A549 treated with DMSO at 1 μM for 4 hours (cell line): ENCODE results near the gene ZNF470. TPM values are rescaled to one million over a fixed set of nuclear protein-coding genes. Genes with fewer than 3 reads are reported as not detected.

Experiments used
- total RNA-seq: library from RNA; stranded (reverse); fragments of 200-300 nt; extraction: Qiagen RNA extraction; gene quantifications from 5 replicates; pipeline ENCODE4 v1.2.3, GENCODE V29; 2022; ENCODE audit warnings: low read depth

Gene ZNF470
- total RNA-seq, result 1.1 to 1.9 TPM (median 1.7 TPM) in 5 replicates

DNA sequence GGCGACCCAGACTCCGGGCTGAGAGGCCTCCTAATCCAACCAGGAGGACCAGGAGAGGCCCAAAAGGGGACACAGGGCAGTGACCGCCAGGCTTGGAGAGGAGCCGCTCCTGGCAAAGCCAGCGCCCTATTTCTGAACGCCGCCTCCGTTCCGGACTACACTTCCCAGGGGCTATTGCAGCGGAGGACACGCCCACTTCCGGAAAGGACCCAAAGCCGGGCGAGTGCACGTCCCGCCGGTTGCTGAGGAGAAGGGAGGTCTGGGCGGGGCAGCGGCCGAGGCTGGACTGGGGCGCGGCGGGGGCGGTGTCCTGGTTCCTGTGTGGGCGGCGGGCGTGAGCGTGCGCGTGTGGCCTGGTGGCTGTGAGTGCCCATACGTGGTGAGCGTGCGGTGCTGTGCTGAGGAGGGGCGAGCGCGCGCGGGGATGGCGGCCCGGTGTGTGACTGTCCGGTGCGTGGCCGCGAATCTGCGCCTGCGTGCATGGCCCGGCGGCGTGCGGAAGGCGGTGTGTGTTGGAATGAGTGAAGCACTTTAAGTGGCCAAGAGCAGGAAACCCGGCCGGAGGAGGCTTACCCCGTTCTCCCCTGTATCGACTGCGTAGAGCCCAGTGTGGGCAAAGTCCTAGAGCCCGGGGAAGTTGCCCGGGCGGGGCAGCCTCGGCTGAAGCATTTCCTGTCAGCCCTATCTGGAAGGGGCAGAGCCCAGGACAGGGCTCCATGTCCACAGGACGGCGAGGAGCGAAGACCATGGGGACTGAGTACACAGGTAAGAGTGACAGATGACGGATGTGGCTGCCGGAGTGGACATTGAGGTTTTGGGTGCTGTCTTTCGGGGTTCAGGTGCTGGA is at the start of gene ZNF470:
Gene ZNF470, plus strand, starts transcription at position 195 of the 847 bp plus-strand sequence. CDS start 2,844 bp downstream, outside the sequence.

DNA sequence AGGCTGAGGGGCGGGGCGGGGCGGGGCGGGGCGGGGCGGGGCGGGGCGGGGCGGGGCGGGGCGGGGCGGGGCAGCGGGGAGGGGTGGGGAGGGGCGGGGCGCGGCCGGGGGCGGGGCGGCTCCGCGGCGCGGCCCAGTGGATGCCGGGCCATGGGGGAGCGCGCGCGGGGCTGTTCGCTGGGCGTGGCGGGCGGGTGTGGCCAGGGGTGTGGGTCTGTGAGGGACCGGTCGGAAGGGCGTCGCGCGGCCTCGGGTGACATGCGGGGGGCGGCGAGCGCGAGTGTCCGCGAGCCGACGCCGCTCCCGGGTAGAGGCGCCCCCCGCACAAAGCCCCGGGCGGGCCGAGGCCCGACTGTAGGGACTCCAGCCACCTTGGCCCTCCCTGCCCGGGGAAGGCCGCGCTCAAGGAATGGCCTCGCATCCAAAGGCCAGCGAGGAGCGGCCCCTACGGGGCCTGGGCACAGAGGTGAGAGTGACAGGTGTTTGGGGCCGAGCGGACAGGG is 28.5 kb upstream of the ZNF470 start, which contains the start of gene ZFP28:
Gene ZFP28, plus strand, starts transcription at position 188 of the 503 bp plus-strand sequence. Its CDS starts 71 bp downstream, at position 259.

DNA sequence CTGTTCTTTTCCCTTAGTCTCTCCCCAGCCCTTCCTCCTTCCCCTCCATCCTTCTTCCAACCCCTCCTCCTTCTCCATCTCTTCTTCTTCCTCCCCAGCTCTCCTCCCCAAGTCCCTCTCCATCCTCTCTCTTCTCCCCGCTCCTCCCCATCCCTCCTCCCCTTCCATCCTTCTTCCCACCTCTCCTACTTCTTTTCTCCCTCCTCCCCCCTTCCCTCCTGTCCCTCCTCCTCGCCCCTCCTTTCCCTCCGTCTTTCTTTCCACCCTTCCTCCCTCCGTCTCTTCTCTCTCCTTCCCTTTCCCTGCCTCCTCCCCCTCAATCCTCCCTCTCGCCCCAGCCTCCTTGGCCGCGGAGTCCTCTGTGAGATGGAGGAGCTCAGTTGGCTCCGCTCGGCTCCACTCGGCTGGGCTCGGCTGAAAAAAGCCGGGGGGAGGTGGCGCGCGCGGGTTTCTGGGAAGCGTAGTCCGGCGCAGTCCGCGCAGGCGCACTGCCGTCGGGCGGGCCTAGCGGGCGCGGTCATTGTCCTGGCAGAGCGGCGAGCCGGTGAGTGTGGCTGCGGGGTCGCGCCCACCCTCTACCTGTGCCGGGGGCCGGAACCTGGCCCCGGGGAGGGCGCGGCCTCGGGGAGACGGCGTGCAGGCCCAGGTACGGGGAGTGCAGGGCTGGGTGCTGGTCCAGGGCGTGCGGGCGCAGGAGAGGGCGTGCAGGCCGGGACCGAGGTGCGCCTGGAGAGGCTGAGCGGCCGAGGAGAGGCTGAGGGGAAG is 27.7 kb downstream of the ZNF470 start, which contains the start of gene ZNF71:
Gene ZNF71, plus strand, starts transcription at position 520 of the 765 bp plus-strand sequence. CDS start 6,257 bp downstream, outside the sequence.

Other genes with a start within 250 kb of the ZNF470 start
- gene ZNF582, start 173.9 kb upstream of the ZNF470 start, total RNA-seq, result 0.37 to 1.7 TPM (median 1.3 TPM) in 5 replicates
- gene ZNF583, start 163.1 kb upstream of the ZNF470 start, total RNA-seq, result 1.9 to 2.9 TPM (median 2.3 TPM) in 5 replicates
- gene ZNF667, start 90.1 kb upstream of the ZNF470 start, total RNA-seq, result not detected in 5 replicates
- gene ZNF471, start 59.6 kb upstream of the ZNF470 start, total RNA-seq, result 0.03 to 0.08 TPM (median 0.05 TPM) in 4 of 5 replicates, not detected in the other
- 2.8 to 5.0 TPM (median 4.0 TPM) in 5 replicates for gene ZFP28, start 28.5 kb upstream of the ZNF470 start, total RNA-seq
- gene ZNF71, start 27.8 kb downstream of the ZNF470 start, total RNA-seq, result 9.3 to 12.0 TPM (median 10.0 TPM) in 5 replicates
- 0.12 to 0.15 TPM in 2 of 5 replicates, not detected in the others for gene SMIM17, start 75.7 kb downstream of the ZNF470 start, total RNA-seq
- not detected in 5 replicates for gene ZNF835, start 104.3 kb downstream of the ZNF470 start, total RNA-seq